Loucy (cell line): ENCODE measurements around the gene TUBD1.
"Not testable (repeated sequence)": the region's sequence is repeated elsewhere in the genome, so short reads cannot be mapped to it uniquely, and the experiment has no call there.

Experiments used
- H2AFZ ChIP-seq: fragments of 200-600 bp; sonication (generic); 2 replicates; pipeline ENCODE4 v1.6.0; 2016; ENCODE audit warnings: antibody characterized with exemption, mild to moderate bottlenecking, low read length, moderate library complexity
- H3F3A ChIP-seq: fragments of 200-600 bp; 2 replicates; pipeline ENCODE4 v1.6.0; 2016; ENCODE audit warnings: antibody characterized with exemption, low read depth, mild to moderate bottlenecking
- H3K27me3 ChIP-seq: fragments of 200-600 bp; sonication (generic); 2 replicates; pipeline ENCODE4 v1.6.1; 2014; ENCODE audit warnings: low read length, mild to moderate bottlenecking; ENCODE audit not compliant: insufficient read depth, poor library complexity, severe bottlenecking
- H3K36me3 ChIP-seq: fragments of 200-600 bp; sonication (generic); 2 replicates; pipeline ENCODE4 v1.6.1; 2016; ENCODE audit warnings: low read length; ENCODE audit not compliant: insufficient read depth
- H3K4me1 ChIP-seq: fragments of 200-600 bp; sonication (generic); 2 replicates; pipeline ENCODE4 v1.5.1; 2014; ENCODE audit warnings: low read length, mild to moderate bottlenecking; ENCODE audit not compliant: insufficient read depth, poor library complexity, severe bottlenecking
- H3K4me2 ChIP-seq: fragments of 200-600 bp; sonication (generic); 2 replicates; pipeline ENCODE4 v1.6.0; 2014; ENCODE audit warnings: antibody characterized with exemption, low read length, low read depth, mild to moderate bottlenecking; ENCODE audit not compliant: poor library complexity, severe bottlenecking
- H3K4me3 ChIP-seq: fragments of 200-600 bp; sonication (generic); 2 replicates; pipeline ENCODE4 v1.5.1; 2014; ENCODE audit warnings: low read length, mild to moderate bottlenecking, mixed read lengths; ENCODE audit not compliant: poor library complexity, severe bottlenecking
- H3K79me2 ChIP-seq: fragments of 200-600 bp; sonication (generic); 2 replicates; pipeline ENCODE4 v1.6.1; 2014; ENCODE audit warnings: low read length; ENCODE audit not compliant: insufficient read depth
- H3K9ac ChIP-seq: fragments of 200-600 bp; sonication (generic); 2 replicates; pipeline ENCODE4 v1.6.0; 2014; ENCODE audit warnings: mild to moderate bottlenecking, low read depth, low read length, moderate library complexity; ENCODE audit not compliant: poor library complexity, severe bottlenecking
- H3K9me2 ChIP-seq: fragments of 200-600 bp; sonication (generic); replicated peaks from 2 replicates; pipeline ENCODE4 v1.6.1; 2016; ENCODE audit warnings: low read depth, low read length, mixed read lengths
- H3K9me3 ChIP-seq: fragments of 200-600 bp; sonication (generic); 2 replicates; pipeline ENCODE4 v1.6.1; 2014; ENCODE audit warnings: mild to moderate bottlenecking, antibody characterized with exemption, low read length, low read depth; ENCODE audit not compliant: insufficient read depth
- H4K20me1 ChIP-seq: fragments of 200-600 bp; sonication (generic); 2 replicates; pipeline ENCODE4 v1.6.0; 2014; ENCODE audit warnings: antibody characterized with exemption, low read length, mild to moderate bottlenecking; ENCODE audit not compliant: insufficient read depth, poor library complexity, severe bottlenecking
- EZH2phosphoT487 ChIP-seq: fragments of 200-600 bp; IDR thresholded peaks from 2 replicates; pipeline ENCODE4 v1.6.1; 2018; ENCODE audit warnings: antibody characterized with exemption, mild to moderate bottlenecking, moderate library complexity, borderline replicate concordance
- TF ChIP-seq, protein P1 (sequence below): fragments of 200-600 bp; sonication (generic); conservative IDR thresholded peaks from 2 replicates; pipeline ENCODE4 v1.5.1; 2014; ENCODE audit warnings: mild to moderate bottlenecking, antibody characterized with exemption, low read length

TUBD1 gene, protein sequence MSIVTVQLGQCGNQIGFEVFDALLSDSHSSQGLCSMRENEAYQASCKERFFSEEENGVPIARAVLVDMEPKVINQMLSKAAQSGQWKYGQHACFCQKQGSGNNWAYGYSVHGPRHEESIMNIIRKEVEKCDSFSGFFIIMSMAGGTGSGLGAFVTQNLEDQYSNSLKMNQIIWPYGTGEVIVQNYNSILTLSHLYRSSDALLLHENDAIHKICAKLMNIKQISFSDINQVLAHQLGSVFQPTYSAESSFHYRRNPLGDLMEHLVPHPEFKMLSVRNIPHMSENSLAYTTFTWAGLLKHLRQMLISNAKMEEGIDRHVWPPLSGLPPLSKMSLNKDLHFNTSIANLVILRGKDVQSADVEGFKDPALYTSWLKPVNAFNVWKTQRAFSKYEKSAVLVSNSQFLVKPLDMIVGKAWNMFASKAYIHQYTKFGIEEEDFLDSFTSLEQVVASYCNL

DNA sequence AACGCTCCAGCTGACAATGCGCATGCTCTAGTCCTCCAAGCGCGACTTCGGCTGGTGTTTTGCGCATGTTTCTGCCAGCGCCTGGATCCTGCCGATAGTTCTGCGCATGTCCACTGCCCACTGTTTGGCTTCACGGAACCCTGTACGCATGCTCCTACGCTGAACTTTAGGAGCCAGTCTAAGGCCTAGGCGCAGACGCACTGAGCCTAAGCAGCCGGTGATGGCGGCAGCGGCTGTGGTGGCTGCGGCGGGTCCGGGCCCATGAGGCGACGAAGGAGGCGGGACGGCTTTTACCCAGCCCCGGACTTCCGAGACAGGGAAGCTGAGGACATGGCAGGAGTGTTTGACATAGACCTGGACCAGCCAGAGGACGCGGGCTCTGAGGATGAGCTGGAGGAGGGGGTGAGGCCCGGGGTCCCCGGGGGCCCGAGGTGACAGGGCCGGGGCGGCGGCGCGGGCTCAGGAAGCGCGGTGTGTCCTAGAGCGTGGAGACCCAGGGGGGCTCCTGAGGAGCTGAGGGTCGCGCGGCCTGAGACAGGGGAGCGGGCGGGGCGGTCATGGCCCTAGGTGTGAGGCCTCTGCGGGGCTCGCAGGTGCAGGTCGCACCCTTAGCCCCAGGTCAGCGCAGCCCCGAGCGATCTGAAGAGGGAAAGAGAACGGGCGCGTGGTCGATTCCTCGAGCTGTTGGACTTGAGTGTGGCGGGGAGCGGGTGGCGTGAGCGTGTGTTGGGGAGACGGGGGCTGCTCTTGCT is at the start of gene TUBD1, which contains the start of gene RPS6KB1:
TUBD1 (minus strand) TSS at position 20 of the 752 bp plus-strand sequence. CDS start 1,941 bp downstream, outside the sequence.
RPS6KB1 (plus strand) TSS at position 198 of the 752 bp plus-strand sequence; CDS start at position 262, 64 bp downstream.
- TF ChIP-seq, protein P1, sequence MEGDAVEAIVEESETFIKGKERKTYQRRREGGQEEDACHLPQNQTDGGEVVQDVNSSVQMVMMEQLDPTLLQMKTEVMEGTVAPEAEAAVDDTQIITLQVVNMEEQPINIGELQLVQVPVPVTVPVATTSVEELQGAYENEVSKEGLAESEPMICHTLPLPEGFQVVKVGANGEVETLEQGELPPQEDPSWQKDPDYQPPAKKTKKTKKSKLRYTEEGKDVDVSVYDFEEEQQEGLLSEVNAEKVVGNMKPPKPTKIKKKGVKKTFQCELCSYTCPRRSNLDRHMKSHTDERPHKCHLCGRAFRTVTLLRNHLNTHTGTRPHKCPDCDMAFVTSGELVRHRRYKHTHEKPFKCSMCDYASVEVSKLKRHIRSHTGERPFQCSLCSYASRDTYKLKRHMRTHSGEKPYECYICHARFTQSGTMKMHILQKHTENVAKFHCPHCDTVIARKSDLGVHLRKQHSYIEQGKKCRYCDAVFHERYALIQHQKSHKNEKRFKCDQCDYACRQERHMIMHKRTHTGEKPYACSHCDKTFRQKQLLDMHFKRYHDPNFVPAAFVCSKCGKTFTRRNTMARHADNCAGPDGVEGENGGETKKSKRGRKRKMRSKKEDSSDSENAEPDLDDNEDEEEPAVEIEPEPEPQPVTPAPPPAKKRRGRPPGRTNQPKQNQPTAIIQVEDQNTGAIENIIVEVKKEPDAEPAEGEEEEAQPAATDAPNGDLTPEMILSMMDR = no peak
- TF ChIP-seq EZH2phosphoT487 = no peak
- Histone ChIP-seq H3K4me1 (peaks cover 49% of the 10 kb centered on the region), H3K36me3 (no peaks in the 10 kb centered on the region), H3F3A (no peaks in the 10 kb centered on the region), H3K4me3 (peak within 1 kb of the TSS; percentile 87), H3K9me3 (no peaks in the 10 kb centered on the region), H3K4me2 (peak within 1 kb of the TSS; percentile 92), H3K9ac (peak within 1 kb of the TSS; percentile 75), H3K79me2 (peaks cover 68% of the 10 kb centered on the region), H2AFZ (peak within 1 kb of the TSS; percentile 99), H3K9me2 (no peaks in the 10 kb centered on the region), H4K20me1 (peaks cover 25% of the 10 kb centered on the region), H3K27me3 (no peaks in the 10 kb centered on the region)

DNA sequence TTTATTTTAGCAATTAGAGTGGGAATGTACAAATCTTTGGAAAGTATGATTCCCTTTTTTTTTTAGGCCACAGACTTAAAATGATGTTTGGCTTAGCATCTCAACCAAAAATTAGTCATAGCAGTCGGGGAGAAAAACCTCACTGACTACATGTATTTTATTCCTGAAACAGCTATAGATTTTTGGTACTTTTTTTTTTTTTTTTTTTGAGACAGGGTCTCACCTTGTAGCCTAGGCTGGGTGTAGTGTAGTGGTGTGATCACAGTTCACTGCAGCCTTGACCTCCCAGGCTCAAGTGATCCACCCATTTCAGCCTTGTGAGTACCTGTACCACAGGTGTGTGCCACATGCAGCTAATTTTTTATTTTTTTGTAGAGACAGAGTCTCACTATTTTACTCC is 48.4 kb upstream of the TUBD1 start:
- Histone ChIP-seq H3K9me3 (no peaks in the 10 kb centered on the region), H2AFZ (no peak overlapping the region), H3K9ac (no peak overlapping the region), H3K36me3 (peaks cover 69% of the 10 kb centered on the region; the same call in 1 of the 2 replicates), H3K9me2 (no peaks in the 10 kb centered on the region), H3K4me1 (no peaks in the 10 kb centered on the region), H3K79me2 (no peaks in the 10 kb centered on the region), H4K20me1 (no peaks in the 10 kb centered on the region), H3F3A (no peaks in the 10 kb centered on the region), H3K4me2 (no peak overlapping the region), H3K4me3 (no peak overlapping the region), H3K27me3 (no peaks in the 10 kb centered on the region)
- TF ChIP-seq, protein P1 = no peak
- TF ChIP-seq EZH2phosphoT487 = no peak

DNA sequence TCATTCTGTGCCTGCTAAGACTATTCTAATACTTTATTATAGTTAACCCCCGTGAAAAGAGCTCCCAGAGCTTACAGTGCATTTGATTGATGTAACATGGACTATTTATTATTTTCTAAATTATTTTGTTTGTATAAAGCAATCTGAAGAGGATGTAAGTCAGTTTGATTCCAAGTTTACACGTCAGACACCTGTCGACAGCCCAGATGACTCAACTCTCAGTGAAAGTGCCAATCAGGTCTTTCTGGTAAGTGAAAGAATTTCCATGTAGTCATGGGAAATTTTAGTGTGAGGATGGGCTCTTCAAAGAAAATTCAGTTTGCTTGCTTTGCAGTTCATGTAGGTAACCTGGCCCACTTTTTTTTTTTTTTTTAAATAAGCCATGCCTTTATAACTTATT is 48.0 kb upstream of the TUBD1 start:
- H3K27me3 ChIP-seq, H3K4me3 ChIP-seq, H3K4me1 ChIP-seq, H2AFZ ChIP-seq, H4K20me1 ChIP-seq, H3K9me3 ChIP-seq, H3K4me2 ChIP-seq, H3K9ac ChIP-seq, H3K79me2 ChIP-seq, H3F3A ChIP-seq, H3K9me2 ChIP-seq: not testable (repeated sequence)
- H3K36me3 ChIP-seq = peaks cover 67% of the 10 kb centered on the region; the same call in 1 of the 2 replicates

DNA sequence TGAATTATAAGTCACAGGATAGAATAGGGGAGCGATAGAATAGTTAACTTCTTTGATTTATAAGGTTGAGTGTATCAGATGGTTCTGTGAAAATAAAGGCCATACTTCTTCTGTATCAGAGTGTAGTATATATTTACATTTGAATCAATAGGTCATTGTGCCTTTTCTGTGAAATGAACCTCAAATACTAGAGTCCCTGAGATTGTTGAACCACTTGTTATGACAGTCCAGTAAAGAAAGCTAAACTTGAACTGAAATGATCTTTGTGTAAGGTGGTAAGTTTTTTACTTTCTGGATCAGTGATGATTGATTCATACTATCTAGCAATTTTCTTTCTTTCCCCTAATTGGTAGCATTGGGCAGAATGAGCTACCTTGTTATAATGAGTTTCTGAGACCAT is 40.6 kb upstream of the TUBD1 start:
- H3K4me3 ChIP-seq, H3K9me3 ChIP-seq, H3K9ac ChIP-seq, H3F3A ChIP-seq, H2AFZ ChIP-seq, H3K79me2 ChIP-seq, H3K27me3 ChIP-seq, H3K4me1 ChIP-seq, H4K20me1 ChIP-seq, H3K9me2 ChIP-seq, H3K4me2 ChIP-seq: not testable (repeated sequence)
- H3K36me3 ChIP-seq = peaks cover 74% of the 10 kb centered on the region; the same call in 1 of the 2 replicates

DNA sequence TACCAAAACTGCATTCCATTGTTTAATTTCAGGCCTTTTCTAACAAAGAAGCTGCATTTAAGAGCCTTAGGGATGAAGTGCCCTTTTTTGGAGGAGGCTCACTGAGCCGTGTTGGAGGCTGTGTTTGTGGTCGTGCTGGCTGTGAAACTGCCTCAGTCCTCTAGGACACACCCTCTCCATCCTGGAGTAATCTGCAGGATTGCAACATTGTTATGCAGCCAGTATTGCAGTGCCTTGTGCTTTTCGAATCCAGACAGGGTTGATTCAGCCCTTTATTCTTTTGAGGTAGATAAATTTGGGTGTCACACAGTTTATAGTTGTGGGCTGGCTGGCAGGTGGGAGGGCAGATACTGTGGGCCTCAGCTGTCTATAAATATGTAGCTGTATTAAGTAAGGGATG is 38.0 kb upstream of the TUBD1 start:
- not testable (repeated sequence) for H3K9me2 ChIP-seq, H3K9ac ChIP-seq, H3K4me2 ChIP-seq, H3K27me3 ChIP-seq, H3K9me3 ChIP-seq, H2AFZ ChIP-seq, H3K79me2 ChIP-seq, H3F3A ChIP-seq, H3K4me1 ChIP-seq, H3K4me3 ChIP-seq, H4K20me1 ChIP-seq
- H3K36me3 ChIP-seq = peaks cover 68% of the 10 kb centered on the region; the same call in 1 of the 2 replicates
